Lung microvascular endothelial cell (primary cell): ENCODE results near the gene PIK3CA. TPM values are rescaled to one million over a fixed set of nuclear protein-coding genes. Genes with fewer than 3 reads are reported as not detected.
A peak's percentile ranks its signal among the peaks of the same experiment; 100 is the strongest.
"Not testable (repeated sequence)": the region's sequence is repeated elsewhere in the genome, so short reads cannot be mapped to it uniquely, and the experiment has no call there.

Source experiments
- DNase-seq, 2 donors: peaks; one replicate each; pipeline versions ENCODE4 v3.0.0 to v3.0.0-alpha.2; 2010; ENCODE audit warnings: low read depth in 2 of 2
- total RNA-seq: library from RNA; depleted of rRNA; stranded (reverse); fragments of >200 nt; gene quantifications from 2 replicates; pipeline ENCODE4 v1.2.1, GENCODE V29; 2014

Gene PIK3CA
- total RNA-seq, 1 donor from 2014 or later, result 23.2 TPM

DNA sequence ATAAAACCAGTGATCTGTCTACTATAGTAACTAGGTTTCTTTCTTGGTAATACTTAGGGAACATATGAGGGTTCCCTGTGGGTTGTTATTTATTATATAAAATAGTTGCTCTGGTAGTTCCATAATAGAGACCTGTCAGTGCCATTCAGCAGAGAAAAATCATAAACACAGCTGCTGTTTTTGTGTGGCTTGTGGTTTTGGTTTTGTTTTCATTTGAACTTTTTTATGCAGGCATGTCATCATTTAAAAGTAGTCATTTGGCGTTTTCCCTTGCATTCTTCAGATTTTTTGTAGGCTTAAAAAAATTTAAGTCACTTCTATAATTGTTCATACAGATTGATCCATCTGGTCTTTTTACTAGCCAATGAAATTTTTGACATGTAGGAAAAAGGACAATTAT lies 47.9 kb downstream of the PIK3CA start:
- DNase-seq, result peak; percentile 59 to 86

GRCh38 chr3:179196700-179197099 lies 48.5 kb downstream of the PIK3CA start:
- no peak for DNase-seq

GRCh38 chr3:179200790-179201189 lies 52.6 kb downstream of the PIK3CA start:
- no peak for DNase-seq

GRCh38 chr3:179215550-179215949 lies 67.4 kb downstream of the PIK3CA start:
- DNase-seq, result not testable (repeated sequence)

GRCh38 chr3:179218213-179218612 lies 70.1 kb downstream of the PIK3CA start:
- not testable (repeated sequence) for DNase-seq

DNA sequence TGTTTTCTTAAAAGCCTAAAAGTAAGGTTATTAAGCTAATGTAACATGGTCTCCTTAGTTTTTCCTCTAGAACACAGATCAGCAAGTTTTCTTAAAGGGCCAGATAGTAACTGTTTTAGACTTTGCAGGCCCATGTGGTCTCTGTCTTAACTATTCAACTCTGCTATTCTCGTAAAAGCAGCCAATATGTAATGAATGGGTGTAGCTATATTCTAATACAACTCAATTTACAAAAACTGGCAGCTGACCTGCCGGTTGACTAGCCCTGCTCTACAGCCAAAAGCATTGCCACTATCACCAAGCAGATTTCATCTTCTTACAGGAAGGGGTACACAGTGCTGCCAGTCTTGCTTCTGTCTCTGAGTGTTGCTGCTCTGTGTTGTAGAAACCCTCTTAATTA lies 75.4 kb downstream of the PIK3CA start:
- DNase-seq, result no peak

- no peak for DNase-seq
Measured at GRCh38 chr3:179224584-179224983, 76.4 kb downstream of the PIK3CA start.

- peak in 1 of 2 donors; percentile 37 for DNase-seq
Measured at GRCh38 chr3:179227349-179227748, 79.2 kb downstream of the PIK3CA start.

DNA sequence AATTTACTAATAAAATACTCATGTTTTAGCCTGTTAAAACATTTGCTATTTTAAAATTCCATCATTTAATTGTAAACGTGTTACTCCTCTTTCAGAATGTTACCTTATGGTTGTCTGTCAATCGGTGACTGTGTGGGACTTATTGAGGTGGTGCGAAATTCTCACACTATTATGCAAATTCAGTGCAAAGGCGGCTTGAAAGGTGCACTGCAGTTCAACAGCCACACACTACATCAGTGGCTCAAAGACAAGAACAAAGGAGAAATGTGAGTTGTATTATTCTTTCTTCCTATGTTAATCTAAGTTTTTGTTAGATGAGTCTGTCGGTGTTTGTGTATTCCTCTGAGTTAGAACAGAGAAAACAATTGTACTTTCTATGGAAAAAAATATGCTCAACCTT lies 81.0 kb downstream of the PIK3CA start:
- DNase-seq, result no peak

DNA sequence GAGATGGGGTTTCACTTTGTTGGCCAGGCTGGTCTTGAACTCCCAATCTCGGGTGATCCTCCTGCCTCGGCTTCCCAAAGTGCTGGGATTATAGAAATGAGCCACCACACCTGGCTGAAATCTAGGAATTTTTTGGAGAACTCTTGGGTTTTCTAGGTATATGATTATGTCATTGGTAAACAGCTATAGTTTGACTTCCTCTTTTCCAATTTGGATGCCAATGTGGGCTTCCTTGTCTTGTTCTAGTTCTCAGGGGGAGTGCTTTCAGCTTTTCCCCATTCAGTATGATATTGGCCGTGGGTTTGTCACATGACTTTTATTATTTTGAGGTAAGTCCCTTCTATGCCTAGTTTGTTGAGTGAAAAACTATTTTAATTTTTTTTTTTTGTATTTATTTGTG lies 84.9 kb downstream of the PIK3CA start:
- no peak for DNase-seq

- DNase-seq, result no peak
Measured at GRCh38 chr3:179234199-179234598, 86.0 kb downstream of the PIK3CA start.

GRCh38 chr3:179236669-179237301 lies 88.6 kb downstream of the PIK3CA start:
- no peak for DNase-seq

DNA sequence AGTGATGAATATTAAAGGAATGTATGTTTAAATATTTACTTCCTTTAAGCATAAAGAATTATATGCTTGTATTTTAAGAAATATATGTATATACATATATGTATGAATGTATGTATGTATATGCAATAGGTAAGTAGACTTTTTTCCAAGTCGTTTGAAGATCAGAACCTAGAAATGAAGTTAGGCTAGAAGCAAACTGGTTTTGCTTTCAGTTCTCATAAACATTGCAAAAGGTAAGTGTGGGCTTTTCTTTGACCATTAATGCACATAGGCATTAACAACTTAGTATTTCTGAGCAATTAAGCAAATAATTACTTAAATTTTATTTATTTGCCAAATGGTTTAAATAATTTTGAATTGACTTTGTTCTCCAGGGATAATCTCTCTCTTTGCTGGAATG lies 92.1 kb downstream of the PIK3CA start:
- DNase-seq, result not testable (repeated sequence)

DNA sequence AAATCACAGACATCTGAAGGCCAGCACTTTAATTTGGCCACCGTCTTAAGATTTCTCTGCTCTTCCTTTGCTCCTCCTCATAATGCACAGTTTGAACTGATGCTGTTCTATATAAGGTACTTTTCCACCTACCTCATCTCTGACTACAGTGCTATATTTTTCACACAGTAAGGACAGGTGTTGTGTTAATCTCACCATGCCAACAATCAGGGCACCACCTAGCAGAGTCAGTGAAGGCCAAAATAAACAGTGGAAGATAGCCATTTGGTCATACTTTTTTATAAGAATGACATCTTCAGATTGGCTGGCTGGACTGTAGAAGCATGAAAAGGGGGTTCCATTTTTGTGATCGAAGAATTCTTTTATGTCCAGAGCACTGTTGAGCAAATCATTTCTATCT lies 94.7 kb downstream of the PIK3CA start:
- DNase-seq, result not testable (repeated sequence)

DNA sequence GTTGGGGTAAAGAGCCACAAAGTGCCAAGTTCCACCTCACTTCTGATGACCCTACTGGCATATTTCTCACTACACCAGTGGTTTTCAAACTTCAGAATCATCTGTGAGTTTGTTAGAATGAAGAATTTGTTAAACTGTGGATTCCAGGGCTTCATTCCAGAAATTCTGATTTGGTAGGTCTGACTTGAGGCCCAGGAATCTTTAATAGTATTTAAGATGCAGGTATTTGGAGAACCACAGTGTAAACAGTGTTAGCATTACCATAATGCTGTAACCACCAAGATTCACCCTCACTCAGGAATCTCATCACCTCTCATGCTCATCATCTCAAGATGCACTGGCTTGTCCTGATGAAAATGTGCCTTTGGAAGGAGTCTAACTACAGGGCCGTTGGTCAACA lies 96.7 kb downstream of the PIK3CA start:
- DNase-seq, result no peak

DNA sequence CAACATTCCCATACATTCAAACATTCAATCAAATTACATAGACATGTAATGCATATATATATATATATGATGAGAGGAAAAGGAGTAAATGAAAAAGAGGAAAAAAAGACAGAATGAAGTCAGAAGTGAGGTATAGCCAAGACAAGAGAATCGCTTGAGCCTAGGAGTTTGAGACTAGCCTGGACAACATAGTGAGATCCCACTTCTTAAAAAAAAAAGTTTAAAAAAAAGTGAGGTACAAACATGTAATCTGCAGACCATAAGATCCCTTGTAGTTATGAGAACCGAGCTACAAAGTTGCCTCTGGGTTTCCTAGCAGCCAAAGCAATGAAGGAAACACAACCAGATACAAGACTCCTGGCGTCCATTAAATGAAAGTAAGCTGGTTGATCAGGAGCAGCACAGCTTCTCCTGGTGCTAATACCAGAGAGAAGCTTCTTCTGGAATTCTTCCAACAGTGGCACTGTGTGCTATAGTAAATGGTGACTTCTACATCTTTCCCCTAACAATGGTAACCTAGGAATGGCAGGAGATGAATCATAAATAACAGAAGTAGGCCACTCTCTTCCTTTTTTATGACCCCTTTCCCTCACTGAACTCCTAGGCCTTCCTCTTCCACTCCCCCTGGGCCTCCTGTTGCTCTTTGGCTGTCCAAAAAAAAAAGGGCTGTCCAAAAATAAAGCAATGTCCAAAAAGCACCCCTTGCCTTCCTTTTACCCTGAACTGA lies 99.3 kb downstream of the PIK3CA start:
- DNase-seq, result peak in 1 of 2 donors; percentile 61

DNA sequence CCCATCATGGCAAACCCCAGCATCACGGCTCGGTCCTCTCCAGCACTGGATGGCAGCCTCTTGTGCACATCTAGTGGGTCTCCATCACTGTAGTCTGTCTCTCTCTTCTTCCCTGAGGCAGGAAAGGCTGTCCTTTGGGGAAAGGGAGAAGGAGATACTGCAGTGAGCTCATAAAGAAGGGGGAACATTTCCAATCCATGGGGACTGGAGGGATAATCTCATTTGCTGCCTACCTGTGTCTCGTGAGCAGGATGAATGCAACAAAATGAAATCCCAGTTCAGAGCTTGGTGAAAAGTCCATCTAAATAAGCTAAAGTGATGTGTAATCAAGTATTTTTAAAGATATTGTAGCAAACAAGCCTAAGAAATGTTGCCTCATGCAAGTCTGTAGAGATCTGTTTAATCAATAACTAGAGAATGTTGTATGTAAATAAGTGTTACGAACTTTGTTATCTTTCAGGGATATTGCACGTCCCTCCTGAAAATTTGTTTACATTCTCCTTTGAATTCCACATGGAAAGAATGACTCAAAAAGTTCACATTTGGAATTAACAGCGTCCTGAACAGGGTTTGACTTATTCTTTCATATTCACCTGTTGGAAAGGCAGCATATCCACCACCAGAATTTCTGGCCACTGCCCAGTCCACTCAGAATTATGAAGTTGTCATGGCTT lies 102.8 kb downstream of the PIK3CA start, which contains the start of gene KCNMB3:
TSS of gene KCNMB3 (minus strand) at position 312 of the 674 bp plus-strand sequence. CDS start at position 188, 124 bp downstream.
- no peak for DNase-seq

DNA sequence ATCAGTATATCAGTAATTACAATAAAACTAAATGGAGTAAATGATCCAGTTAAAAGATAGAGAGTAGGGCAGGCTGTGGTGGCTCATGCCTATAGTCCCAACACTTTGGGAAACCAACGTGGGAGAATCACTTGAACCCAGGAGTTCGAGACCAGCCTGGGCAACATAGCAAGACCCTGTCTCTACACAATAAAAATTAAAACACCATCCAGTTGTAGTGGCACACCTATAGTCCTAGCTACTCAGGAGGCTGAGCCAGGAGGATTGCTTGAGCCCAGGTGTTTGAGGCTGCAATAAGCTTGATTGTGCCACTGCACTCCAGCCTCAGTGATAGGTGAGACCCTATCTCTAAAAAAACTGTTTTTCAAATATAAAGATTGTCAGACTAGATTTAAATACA lies 108.7 kb downstream of the PIK3CA start:
- DNase-seq, result no peak

GRCh38 chr3:179257742-179258141 lies 109.6 kb downstream of the PIK3CA start:
- DNase-seq, result not testable (repeated sequence)

DNA sequence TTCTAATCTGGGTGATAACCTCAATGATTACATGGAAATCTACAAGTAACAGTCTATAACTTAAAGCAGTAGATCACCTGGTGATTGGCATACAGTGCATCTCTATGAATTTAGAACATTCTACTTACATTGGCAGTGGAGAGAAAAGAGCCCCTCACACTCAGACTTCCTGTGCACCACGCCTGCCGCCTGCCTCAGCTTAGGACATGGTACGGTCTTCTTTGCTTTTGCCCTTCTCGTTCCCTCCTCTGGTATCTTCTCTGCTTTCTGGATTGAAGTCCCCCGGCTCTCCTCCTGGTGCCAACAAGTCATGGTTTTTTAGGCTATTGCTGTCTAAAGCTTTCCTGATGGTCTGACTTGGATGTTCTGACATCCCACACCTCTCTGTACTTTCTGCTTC lies 110.7 kb downstream of the PIK3CA start:
- DNase-seq, result no peak

DNA sequence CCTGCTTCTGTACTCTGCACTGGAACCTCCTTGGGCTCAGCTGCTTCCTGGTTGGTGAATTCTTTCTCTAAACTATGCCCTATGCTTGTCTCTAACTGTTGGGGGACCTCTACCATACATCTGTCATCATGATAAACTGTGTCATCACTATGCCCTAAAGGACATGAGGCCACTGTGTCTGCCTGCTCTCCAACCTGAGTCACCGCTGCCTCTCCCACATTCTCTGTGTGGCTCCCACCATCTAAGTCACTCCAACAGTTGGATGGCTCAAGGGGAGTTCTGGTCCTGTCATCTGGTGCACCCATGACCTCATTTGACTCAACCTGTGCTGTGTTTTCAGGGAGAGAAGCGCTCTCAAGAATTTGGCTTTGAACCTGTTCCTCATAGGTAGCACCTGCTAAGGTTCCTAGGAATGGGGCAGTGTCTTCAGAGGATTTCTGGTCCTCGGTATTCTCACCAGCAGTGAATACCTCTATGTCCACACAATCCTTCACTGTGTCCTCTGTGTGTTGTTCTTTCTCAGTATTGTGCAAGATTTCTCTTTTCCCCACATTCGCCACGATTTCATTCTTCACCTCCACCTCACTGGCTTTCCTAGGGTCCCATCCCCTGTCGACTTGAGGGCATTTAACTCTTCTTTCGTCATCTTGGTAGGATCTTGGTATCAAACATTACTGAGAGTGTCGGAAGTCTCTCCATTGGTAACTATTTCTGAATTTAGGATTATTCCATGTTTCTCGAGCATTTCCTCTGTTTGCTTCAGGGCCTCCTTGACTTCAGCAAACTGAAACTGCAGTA lies 112.0 kb downstream of the PIK3CA start:
- DNase-seq, result not testable (repeated sequence)
